Endothelial cell (in vitro differentiated cells): ENCODE measurements around the gene TNFSF8. TPM values are rescaled to one million over a fixed set of nuclear protein-coding genes. Genes with fewer than 3 reads are reported as not detected.

Experiments
- DNase-seq: peaks from one replicate; pipeline ENCODE4 v3.0.0; 2021; ENCODE audit warnings: low spot score
- H3K27ac Mint-ChIP-seq: one replicate; pipeline ENCODE4 v1.8.0; 2021; ENCODE audit warnings: mixed read lengths, inconsistent platforms; ENCODE audit not compliant: unreplicated experiment
- H3K27me3 Mint-ChIP-seq: one replicate; pipeline ENCODE4 v1.8.0; 2021; ENCODE audit warnings: mild to moderate bottlenecking, moderate library complexity, mixed read lengths, inconsistent platforms; ENCODE audit not compliant: unreplicated experiment
- H3K36me3 Mint-ChIP-seq: one replicate; pipeline ENCODE4 v1.8.0; 2021; ENCODE audit warnings: mild to moderate bottlenecking, low read depth, mixed read lengths, inconsistent platforms; ENCODE audit not compliant: unreplicated experiment
- H3K4me1 Mint-ChIP-seq: one replicate; pipeline ENCODE4 v1.8.0; 2021; ENCODE audit warnings: mild to moderate bottlenecking, mixed read lengths, inconsistent platforms; ENCODE audit not compliant: unreplicated experiment
- H3K4me3 Mint-ChIP-seq: one replicate; pipeline ENCODE4 v1.8.0; 2021; ENCODE audit warnings: mild to moderate bottlenecking, mixed read lengths, inconsistent platforms; ENCODE audit not compliant: unreplicated experiment
- H3K9me3 Mint-ChIP-seq: one replicate; pipeline ENCODE4 v1.8.0; 2021; ENCODE audit warnings: mixed read lengths, inconsistent platforms; ENCODE audit not compliant: unreplicated experiment
- long read RNA-seq: library from polyadenylated mRNA; unstranded; transcript quantifications from one replicate; pipeline ENCODE4 v2.0.0, GENCODE V29; 2020; ENCODE audit not compliant: unreplicated experiment
- total RNA-seq: library from RNA; stranded (reverse); fragmentation: NEBNext Ultra II Directional; extraction: Animal tissue kit (Norgen Biotek cat#: 25700); gene quantifications from one replicate; pipeline ENCODE4 v1.2.1, GENCODE V29; 2021; ENCODE audit not compliant: unreplicated experiment
- TF ChIP-seq, protein P1 (sequence below): fragments of 200-600 bp; sonication (generic); IDR thresholded peaks from one replicate; pipeline ENCODE4 v1.5.0; 2021; ENCODE audit warnings: antibody characterized with exemption; ENCODE audit not compliant: unreplicated experiment

The TNFSF8 gene, protein sequence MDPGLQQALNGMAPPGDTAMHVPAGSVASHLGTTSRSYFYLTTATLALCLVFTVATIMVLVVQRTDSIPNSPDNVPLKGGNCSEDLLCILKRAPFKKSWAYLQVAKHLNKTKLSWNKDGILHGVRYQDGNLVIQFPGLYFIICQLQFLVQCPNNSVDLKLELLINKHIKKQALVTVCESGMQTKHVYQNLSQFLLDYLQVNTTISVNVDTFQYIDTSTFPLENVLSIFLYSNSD
- not detected for total RNA-seq
- long read RNA-seq, result 0 reads

DNA sequence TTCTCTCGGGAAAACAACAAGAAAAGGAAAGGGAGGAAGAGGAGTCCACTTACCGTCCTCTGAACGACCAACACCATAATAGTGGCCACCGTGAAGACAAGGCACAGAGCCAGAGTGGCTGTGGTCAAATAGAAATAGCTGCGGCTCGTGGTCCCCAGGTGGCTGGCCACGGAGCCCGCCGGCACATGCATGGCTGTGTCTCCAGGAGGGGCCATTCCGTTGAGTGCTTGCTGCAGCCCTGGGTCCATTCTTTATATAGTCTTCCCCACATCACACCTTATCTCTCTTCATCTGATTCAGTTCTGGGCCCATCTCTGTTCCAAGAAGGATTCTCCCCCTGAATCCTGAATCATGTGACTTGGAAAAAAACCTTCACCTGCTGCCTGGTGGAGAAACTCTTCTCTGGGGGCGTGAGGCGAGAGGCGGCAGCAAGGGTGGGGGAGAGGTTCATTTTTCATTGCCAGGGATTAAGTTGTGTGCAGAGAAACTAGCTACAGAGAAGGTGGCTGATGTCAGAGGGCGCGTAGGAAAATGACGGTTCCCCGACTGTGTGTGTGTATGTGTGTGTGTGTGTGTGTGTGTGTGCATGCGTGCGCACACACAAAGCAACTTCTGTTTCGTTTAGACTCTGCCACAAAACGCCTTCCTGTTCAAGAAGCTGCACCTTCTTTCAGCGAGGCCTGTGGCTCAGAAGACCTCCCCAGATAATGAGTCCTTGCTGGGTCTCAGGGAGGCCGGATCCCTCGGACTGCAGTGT lies at the start of gene TNFSF8:
TSS of gene TNFSF8 (minus strand) at position 536 of the 757 bp plus-strand sequence. CDS start at position 248, 288 bp downstream.
- no peak for DNase-seq
- TF ChIP-seq, protein P1, sequence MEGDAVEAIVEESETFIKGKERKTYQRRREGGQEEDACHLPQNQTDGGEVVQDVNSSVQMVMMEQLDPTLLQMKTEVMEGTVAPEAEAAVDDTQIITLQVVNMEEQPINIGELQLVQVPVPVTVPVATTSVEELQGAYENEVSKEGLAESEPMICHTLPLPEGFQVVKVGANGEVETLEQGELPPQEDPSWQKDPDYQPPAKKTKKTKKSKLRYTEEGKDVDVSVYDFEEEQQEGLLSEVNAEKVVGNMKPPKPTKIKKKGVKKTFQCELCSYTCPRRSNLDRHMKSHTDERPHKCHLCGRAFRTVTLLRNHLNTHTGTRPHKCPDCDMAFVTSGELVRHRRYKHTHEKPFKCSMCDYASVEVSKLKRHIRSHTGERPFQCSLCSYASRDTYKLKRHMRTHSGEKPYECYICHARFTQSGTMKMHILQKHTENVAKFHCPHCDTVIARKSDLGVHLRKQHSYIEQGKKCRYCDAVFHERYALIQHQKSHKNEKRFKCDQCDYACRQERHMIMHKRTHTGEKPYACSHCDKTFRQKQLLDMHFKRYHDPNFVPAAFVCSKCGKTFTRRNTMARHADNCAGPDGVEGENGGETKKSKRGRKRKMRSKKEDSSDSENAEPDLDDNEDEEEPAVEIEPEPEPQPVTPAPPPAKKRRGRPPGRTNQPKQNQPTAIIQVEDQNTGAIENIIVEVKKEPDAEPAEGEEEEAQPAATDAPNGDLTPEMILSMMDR, result no peak
- Mint-ChIP-seq H3K9me3 (no peaks in the 10 kb centered on the region), H3K27ac (no peak within 1 kb of the TSS), H3K4me1 (peaks cover 26% of the 10 kb centered on the region), H3K36me3 (no peaks in the 10 kb centered on the region), H3K4me3 (no peak within 1 kb of the TSS), H3K27me3 (no peaks in the 10 kb centered on the region)

DNA sequence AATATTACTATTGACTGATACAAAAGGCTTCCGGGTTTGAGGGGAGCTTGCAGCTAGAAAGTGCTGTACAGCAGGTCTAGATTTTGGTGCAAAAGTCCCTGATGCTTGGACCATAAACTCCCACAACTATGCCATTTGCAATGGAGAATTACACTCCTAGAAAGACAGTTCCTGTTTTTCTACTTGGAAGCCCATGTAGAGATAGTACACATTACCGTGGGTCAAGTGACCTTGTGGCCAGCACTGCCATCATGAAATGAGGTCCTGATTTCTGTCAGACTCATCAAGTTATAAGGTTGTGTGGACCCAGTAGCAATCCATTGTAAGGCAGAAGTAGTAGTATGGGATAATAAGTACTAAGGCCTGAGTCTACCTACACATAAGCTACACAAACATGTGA lies 42.8 kb upstream of the TNFSF8 start:
- no peak overlapping the region for H3K4me3 Mint-ChIP-seq
- no peak for DNase-seq
- TF ChIP-seq, protein P1, result no peak
- no peaks in the 10 kb centered on the region for H3K27me3 Mint-ChIP-seq
- no peak overlapping the region for H3K27ac Mint-ChIP-seq
- H3K36me3 Mint-ChIP-seq, result no peaks in the 10 kb centered on the region
- H3K9me3 Mint-ChIP-seq, result no peaks in the 10 kb centered on the region
- peaks cover 3% of the 10 kb centered on the region for H3K4me1 Mint-ChIP-seq

DNA sequence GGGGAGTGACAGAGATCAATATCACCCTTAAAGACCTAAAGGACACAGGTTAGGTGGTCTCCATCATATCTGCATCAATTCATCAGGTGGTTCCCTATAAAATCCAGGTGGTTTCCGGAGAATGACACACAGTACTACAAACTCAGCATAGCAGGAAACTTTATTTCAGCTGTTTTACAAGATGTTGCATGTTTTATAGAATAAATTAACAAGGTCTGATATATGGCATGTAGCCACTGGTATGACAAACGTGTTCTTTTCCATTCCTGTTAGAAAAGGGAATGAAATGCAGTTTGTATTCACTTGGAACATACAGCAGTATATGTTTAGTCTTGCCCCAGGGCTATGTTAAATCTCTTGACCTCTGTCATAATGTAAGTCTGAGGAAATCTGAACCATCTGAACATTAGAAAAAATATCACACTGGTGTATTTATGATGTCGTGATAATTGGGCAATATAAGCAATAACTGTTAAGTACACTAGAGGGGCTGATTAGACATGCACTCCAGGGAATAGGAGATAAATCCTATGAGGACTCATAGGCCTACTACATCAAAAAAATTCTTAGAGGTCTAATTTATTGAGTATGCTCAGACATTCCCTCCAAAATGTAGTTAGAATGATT lies 42.2 kb upstream of the TNFSF8 start:
- H3K27ac Mint-ChIP-seq, result no peak overlapping the region
- H3K4me1 Mint-ChIP-seq, result peaks cover 3% of the 10 kb centered on the region
- no peaks in the 10 kb centered on the region for H3K9me3 Mint-ChIP-seq
- no peaks in the 10 kb centered on the region for H3K36me3 Mint-ChIP-seq
- TF ChIP-seq, protein P1, result no peak
- no peak overlapping the region for H3K4me3 Mint-ChIP-seq
- H3K27me3 Mint-ChIP-seq, result no peaks in the 10 kb centered on the region
- no peak for DNase-seq

DNA sequence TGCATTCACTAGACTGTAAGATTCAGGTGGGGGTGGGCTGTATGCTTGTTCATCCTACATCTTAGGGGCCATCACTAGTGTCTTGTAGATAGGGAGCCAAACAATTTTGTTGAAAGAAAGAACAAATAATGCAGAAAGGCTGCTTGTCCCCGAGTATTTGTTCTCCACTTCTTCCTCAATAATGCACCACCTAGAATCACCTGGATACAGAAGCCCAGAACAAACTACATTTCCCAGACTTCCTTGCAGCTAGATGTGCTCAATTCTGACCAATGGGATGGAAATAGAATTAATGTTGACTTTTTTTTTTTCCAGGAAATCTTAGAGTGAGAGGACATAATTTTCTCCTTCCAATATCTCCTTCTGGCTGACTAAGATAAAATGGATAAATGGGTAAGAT lies 38.9 kb upstream of the TNFSF8 start:
- H3K4me1 Mint-ChIP-seq, result peaks cover 3% of the 10 kb centered on the region
- no peak overlapping the region for H3K27ac Mint-ChIP-seq
- TF ChIP-seq, protein P1, result no peak
- no peak overlapping the region for H3K4me3 Mint-ChIP-seq
- H3K36me3 Mint-ChIP-seq, result no peaks in the 10 kb centered on the region
- no peaks in the 10 kb centered on the region for H3K9me3 Mint-ChIP-seq
- no peak for DNase-seq
- no peaks in the 10 kb centered on the region for H3K27me3 Mint-ChIP-seq
